Fibroblast of the conjunctiva (primary cell): ENCODE results near the gene NSA2.

ENCODE experiments used
- DNase-seq: peaks from one replicate; pipeline ENCODE4 v3.0.0-alpha.2; 2010; ENCODE audit warnings: low read depth

Gene NSA2

DNA sequence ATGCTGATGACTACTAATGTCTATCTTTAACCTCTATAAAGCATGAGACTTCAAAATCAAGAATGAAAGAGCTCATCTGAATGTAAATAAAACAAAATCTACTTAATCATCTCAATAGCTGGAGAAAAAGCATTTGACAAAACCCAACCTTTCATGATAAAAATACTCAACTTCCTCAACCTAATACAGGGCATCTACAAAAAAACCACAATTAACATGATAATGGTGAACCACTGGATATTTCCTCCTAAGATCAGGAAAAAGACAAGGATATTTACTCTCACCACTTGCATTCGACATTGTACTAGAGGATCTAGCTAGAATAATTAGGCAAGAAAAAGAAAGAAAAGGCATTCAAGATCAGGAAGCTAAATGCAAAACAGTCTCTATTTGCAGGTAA, 49.8 kb downstream of the NSA2 start:
- no peak for DNase-seq

DNA sequence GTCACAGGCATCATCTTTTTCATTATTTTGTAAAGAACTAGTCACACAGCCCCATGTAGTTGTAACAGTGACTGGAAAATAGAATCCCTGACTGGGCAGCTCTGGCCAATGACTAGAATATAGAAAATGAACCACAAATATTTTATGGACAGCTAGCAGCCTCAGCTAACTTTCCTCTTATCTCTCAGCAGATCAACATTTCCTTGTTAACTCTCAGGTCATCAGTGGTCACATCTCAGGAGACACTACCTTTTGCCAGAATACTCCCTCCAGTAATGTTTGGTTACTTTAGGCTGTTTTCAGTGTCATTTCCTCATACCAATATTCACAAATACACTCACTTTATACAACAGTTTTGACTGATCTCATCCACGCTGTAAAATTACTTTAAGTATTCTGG, 55.2 kb downstream of the NSA2 start:
- no peak for DNase-seq

DNA sequence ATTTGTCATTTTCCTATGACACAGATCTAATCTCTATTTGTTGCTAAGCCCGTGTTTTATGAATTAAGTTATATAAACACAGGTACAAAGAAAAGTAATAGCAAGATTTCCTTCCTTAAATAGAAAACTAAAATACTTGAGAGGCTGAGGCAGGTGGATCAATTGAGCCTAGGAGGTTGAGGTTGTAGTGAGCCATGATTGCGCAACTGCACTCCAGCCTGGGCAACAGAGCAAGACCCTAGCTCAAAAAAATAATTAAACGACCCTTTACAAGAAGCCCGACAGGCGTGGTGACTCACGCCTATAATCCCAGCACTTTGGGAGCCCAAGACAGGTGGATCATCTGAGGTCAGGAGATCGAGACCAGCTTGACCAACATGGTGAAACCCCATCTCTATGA, 62.4 kb downstream of the NSA2 start:
- DNase-seq, result no peak
